ENCODE data around the gene ADCY5. TPM values are rescaled to one million over a fixed set of nuclear protein-coding genes. Genes with fewer than 3 reads are reported as not detected.

The ADCY5 gene
- polyA plus RNA-seq, 4 donors = 7.2 to 11.1 (median 9.9) TPM

GRCh38 chr3:123411340-123412040 is 37.4 kb downstream of the ADCY5 start:
- no peak for DNase-seq (ENCODE audit: low read depth in 4 of 4, low spot score in 3 of 4)

GRCh38 chr3:123410149-123410515 is 38.8 kb downstream of the ADCY5 start:
- no peak for DNase-seq (ENCODE audit: low read depth in 4 of 4, low spot score in 3 of 4)

GRCh38 chr3:123409443-123410148 is 39.3 kb downstream of the ADCY5 start:
- DNase-seq (ENCODE audit: low read depth in 4 of 4, low spot score in 3 of 4) = peak in 1 of 4 donors; percentile 74

GRCh38 chr3:123406598-123406997 is 42.3 kb downstream of the ADCY5 start:
- DNase-seq (ENCODE audit: low read depth in 4 of 4, low spot score in 3 of 4) = no peak

- DNase-seq (ENCODE audit: low read depth in 4 of 4, low spot score in 3 of 4) = no peak
These were observed 42.9 kb downstream of the ADCY5 start for GRCh38 chr3:123405936-123406510.

- no peak for DNase-seq (ENCODE audit: low read depth in 4 of 4, low spot score in 3 of 4)
These were observed 43.9 kb downstream of the ADCY5 start for GRCh38 chr3:123405021-123405420.

GRCh38 chr3:123404391-123404790 is 44.5 kb downstream of the ADCY5 start:
- no peak for DNase-seq (ENCODE audit: low read depth in 4 of 4, low spot score in 3 of 4)

GRCh38 chr3:123401836-123402530 is 46.9 kb downstream of the ADCY5 start:
- no peak for DNase-seq (ENCODE audit: low read depth in 4 of 4, low spot score in 3 of 4)

- no peak for DNase-seq (ENCODE audit: low read depth in 4 of 4, low spot score in 3 of 4)
These were observed 48.7 kb downstream of the ADCY5 start for GRCh38 chr3:123400169-123400568.

GRCh38 chr3:123399653-123400052 is 49.2 kb downstream of the ADCY5 start:
- DNase-seq (ENCODE audit: low read depth in 4 of 4, low spot score in 3 of 4) = no peak

- no peak for DNase-seq (ENCODE audit: low read depth in 4 of 4, low spot score in 3 of 4)
These were observed 50.7 kb downstream of the ADCY5 start for GRCh38 chr3:123397921-123398785.

GRCh38 chr3:123397050-123397590 is 51.8 kb downstream of the ADCY5 start:
- no peak for DNase-seq (ENCODE audit: low read depth in 4 of 4, low spot score in 3 of 4)

GRCh38 chr3:123396171-123397049 is 52.5 kb downstream of the ADCY5 start:
- DNase-seq (ENCODE audit: low read depth in 4 of 4, low spot score in 3 of 4) = no peak

GRCh38 chr3:123395235-123395634 is 53.7 kb downstream of the ADCY5 start:
- DNase-seq (ENCODE audit: low read depth in 4 of 4, low spot score in 3 of 4) = no peak

- DNase-seq (ENCODE audit: low read depth in 4 of 4, low spot score in 3 of 4) = no peak
These were observed 54.4 kb downstream of the ADCY5 start for GRCh38 chr3:123394391-123395020.

- DNase-seq (ENCODE audit: low read depth in 4 of 4, low spot score in 3 of 4) = no peak
These were observed 55.8 kb downstream of the ADCY5 start for GRCh38 chr3:123392871-123393620.

- no peak for DNase-seq (ENCODE audit: low read depth in 4 of 4, low spot score in 3 of 4)
These were observed 56.5 kb downstream of the ADCY5 start for GRCh38 chr3:123392368-123392767.

Data from left renal pelvis (tissue), 4 donors.